Measurements from ENCODE around the gene MED12L.
"Not testable (repeated sequence)": the region's sequence is repeated elsewhere in the genome, so short reads cannot be mapped to it uniquely, and the experiment has no call there.

Gene MED12L

DNA sequence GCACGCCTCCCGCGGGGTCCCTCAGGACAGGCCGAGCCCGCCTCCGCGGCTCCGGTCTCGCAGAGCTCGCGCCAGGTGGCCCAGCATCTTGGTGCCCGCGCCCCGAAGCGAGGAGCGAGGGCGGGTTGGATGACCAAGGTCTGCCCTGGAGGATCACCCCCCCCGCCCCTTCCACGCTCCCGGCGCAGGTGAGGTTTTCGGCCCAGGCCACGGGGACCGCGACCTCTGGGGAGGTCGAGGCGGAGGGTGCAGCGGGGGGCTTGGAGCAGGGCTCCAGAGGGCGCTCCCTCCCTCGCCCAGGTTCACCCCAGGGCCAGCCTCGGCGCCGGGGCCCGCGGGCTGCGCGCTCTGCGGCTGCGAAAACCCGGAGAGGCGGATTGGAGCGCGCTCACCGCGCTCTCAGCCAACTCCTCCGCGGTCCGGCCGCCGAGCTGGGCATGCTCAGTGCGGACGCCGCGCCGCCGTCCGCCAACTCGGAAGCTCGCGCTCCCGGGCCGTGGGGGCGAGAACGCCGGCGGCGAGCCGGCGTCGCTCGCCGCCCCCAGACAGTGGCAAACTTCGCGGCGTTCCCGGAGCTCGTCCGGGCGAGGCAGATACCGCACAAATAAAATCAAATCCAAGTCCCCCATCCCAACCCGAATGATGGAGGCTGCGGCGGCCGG, at the start of gene MED12L:
MED12L (plus strand) TSS at position 438 of the 662 bp plus-strand sequence. CDS start 1,263 bp downstream, outside the sequence.
- DNase-seq: peak; percentile 79

DNA sequence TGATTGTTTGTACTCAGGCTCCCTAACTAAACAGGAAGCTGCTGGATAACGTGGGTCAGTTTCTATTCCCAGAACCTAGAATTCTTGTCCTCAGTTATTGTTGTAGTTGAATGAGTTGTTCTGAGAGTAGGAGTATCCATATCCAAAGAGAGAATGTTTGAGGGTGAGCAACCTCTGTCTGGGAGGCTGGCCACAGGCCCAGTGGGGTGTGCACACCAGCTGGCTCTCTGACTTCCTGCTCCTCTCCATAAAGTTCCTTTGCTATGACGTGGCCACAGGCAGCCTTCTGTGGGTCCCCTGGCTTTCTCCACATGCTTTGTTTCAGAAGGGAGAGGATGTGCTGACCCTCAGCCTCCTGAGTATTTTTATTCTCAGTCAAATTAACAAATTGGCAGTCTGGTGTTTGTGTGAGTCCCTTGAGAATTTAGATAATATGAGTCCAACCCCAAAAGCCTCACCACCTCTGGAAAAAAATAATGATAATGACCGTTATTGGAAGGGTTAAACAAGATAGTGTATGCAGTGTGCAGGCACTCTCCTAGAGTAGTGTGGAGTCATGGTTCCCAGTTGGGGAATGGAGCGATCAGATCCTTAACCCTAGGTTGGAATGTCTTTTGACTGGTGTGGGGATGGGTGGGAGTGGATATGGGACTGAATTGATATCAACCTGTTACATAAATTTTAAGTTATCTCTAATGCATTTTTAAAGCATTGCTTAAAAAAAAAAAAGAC, 47.6 kb upstream of the MED12L start:
- no peak for DNase-seq

GRCh38 chr3:151044706-151045105, 40.8 kb upstream of the MED12L start:
- no peak for DNase-seq

- no peak for DNase-seq
Observed at GRCh38 chr3:151047636-151048035, 37.8 kb upstream of the MED12L start.

DNA sequence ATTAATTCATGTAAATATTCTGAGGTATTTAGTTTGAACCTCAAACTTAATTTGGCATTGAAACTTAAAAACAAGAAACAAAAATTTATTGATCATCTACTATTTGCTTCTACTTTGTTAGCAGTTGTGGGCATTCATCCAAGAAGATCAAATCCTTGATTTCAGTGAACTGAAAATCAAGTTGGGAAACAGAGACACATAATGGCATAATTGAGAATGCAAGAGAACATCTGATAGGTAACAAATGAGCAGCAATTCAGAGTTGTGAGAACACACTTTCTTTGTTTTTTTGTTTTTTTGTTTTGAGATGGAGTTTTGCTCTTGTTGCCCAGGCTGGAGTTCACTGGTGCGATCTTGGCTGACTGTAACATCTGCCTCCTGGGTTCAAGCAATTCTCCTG, 33.9 kb upstream of the MED12L start:
- DNase-seq: no peak

DNA sequence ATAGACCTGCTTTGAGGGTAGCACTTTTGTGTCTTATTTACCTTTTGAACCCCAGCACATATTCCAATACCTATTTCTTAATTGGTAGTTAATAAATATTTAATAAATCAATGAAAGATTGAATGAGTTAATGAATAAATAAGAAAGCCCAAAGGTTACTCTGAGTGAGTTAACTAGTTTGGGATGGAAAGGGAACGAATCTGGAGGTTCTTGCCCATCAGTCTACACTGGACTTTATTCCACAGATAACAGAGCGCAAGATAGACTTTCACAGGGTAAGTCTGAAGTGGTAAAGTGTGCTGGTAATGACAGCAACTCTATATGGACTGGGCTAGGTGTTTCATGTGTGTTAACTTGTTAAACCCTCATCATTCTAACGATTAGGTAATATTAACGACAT, 33.1 kb upstream of the MED12L start:
- DNase-seq: no peak

GRCh38 chr3:151052756-151053155, 32.7 kb upstream of the MED12L start:
- no peak for DNase-seq

GRCh38 chr3:151058740-151059139, 26.7 kb upstream of the MED12L start:
- no peak for DNase-seq

GRCh38 chr3:151062611-151063010, 22.9 kb upstream of the MED12L start:
- DNase-seq: no peak

GRCh38 chr3:151067158-151067557, 18.3 kb upstream of the MED12L start:
- DNase-seq: no peak

DNA sequence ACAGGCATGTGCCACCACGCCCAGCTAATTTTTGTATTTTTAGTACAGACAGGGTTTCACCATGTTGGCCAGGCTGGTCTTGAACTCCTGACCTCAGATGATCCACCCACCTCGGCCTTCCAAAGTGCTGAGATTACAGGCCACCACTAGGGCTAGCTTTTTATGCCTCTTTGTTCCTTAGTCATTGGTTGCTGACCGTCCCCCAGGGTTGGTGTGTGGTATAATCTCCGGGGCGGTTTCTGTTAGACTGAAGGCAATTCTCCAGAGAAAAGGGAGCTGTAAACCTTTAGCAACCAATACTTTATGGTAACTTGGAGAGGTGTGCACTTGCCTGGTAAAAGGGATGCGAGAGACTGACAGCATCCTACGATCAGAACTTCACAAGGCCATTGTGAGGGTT, 12.6 kb upstream of the MED12L start:
- not testable (repeated sequence) for DNase-seq

DNA sequence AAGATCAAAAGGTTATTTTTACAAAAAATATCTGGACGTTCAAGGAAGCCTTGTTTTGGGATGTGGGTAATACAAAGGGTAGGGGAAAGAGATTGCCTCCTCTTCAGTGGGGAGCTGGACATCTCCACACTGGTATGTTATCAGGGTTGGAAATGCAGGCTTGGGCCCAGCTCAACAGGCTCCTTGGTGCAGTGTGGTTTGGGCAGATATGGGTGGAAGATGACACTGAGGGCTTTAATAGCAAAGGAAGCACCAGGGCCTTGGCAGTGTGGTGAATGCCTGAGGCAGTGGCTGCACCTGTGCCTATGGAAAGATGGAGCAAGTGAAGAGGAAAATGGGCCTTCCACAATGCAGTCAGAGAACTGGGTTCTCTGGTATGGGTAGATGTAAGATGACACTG, 11.2 kb upstream of the MED12L start:
- no peak for DNase-seq

DNA sequence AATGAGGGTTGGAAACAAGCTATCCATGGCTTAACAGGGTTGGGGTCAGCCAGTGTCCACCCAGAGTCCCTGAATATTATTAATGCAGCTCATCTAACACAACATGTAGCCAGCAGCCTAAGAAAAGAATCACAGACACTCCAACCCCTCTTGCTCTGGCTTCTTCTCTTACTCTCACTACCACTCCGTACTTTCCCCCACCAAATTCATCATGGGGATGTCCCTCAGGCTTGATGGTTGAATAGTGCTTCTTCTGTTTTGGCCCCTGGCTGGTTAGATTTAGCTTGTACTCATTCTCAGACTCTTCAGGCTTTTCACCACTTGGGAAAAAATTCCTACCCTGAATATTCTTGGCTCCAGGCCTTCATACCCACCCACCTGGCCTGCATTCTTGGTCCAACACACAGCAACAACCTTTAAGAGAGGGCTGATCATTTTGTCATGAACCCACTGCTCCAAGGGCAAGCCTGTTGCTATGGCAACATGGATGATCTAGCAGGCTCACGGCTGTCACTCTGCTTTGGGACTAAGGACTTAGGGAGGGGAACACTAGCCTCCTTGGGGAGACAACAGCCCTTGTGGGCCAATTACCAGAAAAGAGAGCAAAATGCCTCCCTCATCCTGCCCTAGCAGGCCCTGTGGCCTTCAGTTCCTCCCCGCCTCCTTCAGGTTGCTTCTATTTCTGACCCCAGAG, 9.4 kb upstream of the MED12L start:
- no peak for DNase-seq

- no peak for DNase-seq
Observed at GRCh38 chr3:151076626-151077025, 8.8 kb upstream of the MED12L start.

GRCh38 chr3:151081082-151081481, 4.4 kb upstream of the MED12L start:
- not testable (repeated sequence) for DNase-seq

- DNase-seq: no peak
Observed at GRCh38 chr3:151082880-151083838, 2.3 kb upstream of the MED12L start.

DNA sequence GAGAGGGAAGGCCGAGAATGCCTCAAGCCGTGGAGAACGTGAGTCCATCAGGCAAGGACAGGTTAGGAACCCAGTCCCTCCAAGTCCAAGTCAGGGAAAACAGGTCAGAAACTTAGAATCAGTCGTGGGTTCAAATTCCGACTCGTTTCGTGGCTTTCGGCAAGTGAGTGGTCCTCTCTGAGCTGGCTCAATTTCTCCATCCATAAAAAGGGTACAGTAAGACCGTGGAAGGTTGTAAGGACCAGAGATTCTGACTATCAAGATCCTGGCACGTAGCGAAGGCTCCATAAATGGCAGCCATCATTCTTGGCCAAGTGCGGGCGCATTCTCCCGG, 604 bp upstream of the MED12L start:
- DNase-seq: no peak

- peak; percentile 17 for DNase-seq
Observed at GRCh38 chr3:151085889-151086483, 522 bp downstream of the MED12L start.

DNA sequence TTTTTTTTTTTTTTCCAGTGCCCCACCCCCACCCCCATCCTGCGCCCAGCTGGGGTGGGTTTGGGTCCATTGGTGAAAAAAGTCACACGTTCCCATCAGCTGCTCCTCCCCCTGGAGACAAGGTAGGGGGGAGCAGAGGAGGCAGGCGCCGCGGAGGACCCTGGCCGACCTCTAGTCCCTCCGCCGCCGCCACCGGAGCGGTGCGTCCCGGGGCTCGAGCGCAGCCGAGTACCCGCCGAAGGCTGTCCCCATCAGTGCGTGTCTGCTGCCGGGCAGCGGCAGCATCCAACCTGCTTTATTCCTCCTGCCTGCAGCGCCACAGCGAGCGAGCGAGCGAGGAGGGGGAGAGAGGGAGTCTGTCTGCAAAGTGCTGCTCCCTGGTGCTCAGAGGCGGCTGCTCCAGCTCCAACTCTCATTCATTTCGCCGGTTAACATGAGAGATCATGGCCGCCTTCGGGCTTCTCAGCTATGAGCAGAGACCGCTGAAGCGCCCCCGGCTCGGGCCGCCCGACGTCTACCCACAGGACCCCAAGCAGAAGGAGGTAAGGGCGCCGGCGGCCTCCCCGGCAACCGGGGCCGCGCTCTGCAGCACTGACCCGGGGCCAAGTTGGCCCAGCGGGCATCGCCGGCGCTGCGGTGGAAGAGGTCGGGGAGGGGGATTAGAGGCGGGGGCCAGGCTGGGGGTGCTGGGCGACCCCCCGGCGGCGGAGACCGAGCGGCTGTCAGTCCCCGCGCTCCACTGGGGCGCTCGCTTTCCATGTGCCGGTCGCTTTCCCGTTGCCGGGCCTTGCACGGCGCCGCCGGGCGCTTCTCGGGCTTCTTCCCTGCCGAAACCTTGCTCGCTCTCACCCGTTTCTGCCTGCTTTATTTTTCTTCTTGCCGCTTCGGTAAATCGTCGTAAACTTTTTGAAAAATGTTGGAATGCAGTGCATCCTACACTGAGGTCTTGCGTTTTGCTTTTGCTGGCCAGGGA, 1.3 kb downstream of the MED12L start:
- peak; percentile 86 for DNase-seq

DNA sequence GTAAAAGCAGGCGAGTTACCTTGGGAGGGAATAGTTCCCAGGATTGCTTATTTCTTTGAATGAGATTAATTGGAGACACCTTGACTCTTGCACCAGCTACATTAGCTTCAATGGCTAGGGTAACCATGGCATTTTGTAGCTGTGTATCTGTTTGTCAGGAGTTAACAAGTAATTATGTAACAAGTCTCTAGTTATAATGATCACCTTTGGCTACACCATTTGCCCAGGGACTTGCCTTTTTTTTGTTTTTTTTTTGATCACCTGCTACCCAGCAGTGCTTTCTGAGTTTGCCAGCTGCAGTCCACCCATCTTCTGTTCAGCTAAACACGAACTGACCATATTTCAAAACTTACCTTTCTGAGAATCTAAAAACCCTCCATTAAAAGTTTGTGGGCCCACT, 2.2 kb downstream of the MED12L start:
- no peak for DNase-seq

DNA sequence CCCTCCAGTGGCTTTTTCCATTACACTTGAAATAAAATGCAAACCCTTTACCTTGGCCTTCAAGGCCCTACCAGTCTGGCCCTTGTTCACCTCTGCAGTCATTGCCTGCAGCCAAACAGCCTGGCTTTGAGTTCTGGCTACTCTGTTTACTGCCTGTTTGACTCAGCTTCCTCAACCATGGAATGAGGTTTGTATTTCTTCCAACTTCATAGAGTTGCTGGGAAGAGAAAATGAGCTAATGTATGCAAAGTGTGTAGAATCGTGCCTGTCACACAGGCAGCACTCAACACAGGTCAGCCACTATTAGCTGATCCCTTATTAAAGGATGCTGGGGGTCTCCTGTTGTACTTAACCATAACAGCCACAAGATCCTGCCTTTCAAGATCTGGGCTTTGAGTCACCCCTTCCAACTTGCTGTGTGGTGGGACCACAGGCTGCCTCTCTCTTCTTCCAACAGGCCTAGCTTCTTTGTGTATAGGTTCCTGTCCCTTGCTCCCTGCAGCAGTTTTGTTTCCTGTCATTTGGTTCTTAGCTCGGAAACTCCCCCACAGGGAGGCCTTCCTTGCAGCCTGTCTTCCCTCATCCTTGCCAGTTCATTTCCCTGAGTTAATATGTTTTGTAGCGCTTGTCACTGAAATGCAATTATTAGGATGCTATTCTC, 6.4 kb downstream of the MED12L start:
- no peak for DNase-seq
